NCI-H446 treated with DMSO at 0.1 percent for 48 hours (cell line): ENCODE data around the gene ATP1B1.
"Not testable (repeated sequence)": the region's sequence is repeated elsewhere in the genome, so short reads cannot be mapped to it uniquely, and the experiment has no call there.

Experiments
- DNase-seq: peaks from one replicate; lab custom pipeline; 2025; lab: John Stamatoyannopoulos, UW

The ATP1B1 gene

DNA sequence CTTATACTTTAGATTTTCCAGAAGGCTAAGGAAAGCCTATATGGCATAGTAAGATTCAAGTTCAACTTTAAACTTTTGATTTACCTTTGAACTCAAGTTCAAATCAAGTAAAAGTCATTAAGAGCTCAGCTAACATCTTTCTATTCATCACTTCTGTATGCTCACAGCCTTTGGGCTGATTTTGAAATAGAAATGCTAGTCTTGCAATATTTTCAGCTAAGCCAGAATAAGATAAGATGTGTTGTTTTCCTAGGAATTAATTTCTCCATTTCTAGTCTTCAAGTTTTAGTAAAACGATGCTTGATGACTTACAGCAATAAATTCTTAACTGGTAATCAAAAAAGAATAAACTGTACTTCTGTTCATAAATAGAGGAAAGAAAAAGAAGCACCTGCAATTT lies 35.6 kb downstream of the ATP1B1 start:
- no peak for DNase-seq

DNA sequence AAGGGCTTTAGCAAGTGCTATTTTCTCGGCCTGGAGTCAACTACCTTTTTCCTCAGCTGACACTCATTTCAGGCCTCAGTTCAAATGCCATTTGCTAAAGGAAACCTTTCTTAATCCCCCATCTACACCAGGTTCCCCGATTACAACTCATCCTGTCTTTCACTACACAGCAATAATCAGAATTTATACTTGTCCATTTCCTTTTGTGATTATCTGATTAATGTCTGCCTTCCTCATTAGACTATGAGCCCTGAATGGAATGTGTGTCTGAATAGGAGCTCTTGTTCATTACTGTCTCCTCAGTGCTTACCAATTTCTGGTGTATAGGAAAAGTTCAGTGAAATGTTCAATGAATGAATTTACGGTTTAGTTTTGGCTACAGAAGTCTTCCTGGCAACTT lies 36.9 kb downstream of the ATP1B1 start:
- no peak for DNase-seq

DNA sequence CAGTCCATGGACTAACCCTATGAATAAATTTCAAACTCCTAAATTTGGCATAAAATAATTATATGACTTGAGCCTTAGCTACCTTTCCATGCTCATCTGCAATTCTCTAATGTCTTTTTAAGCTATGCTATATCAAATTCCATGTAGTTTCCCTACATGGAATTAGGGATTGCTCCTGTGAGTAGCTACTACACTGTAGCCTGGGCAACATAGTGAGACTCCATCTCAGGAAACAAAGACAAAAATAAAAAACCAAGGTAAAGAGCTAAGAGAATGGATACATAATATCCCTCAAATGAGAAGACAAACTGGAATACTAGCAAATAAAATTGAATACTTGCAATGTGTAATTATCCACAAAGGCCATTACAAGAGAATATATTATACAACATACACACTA lies 37.5 kb downstream of the ATP1B1 start:
- DNase-seq: no peak

GRCh38 chr1:169144941-169145626 lies 38.6 kb downstream of the ATP1B1 start:
- no peak for DNase-seq

DNA sequence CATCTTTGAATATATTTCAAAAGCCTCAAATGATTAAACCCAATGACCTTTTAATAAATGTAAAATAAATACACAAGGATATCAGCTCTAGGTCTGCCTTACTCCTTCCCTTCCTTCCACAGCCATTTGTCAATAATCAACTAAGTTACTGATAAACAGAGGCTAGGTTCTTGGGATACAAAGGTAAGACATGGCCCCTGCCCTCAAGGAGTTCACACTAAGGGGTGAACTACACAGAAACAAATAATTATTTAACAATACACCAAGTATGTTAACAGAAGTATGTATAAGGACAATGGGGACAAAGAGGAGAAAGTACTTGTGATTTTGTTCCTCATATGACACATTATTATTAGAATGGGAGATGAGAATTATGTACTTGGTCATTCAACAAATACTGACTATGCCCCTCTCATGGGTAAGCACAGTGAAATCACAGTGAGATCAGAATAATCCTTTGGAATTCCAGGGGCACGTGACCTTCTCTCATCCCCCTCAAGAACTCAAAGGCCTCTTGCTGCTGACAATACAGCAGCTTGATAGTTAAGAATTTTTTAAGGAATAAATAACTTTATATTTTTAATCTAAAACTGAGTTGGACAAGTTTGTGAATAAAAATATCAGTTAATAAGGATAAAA lies 40.2 kb downstream of the ATP1B1 start:
- DNase-seq: no peak

DNA sequence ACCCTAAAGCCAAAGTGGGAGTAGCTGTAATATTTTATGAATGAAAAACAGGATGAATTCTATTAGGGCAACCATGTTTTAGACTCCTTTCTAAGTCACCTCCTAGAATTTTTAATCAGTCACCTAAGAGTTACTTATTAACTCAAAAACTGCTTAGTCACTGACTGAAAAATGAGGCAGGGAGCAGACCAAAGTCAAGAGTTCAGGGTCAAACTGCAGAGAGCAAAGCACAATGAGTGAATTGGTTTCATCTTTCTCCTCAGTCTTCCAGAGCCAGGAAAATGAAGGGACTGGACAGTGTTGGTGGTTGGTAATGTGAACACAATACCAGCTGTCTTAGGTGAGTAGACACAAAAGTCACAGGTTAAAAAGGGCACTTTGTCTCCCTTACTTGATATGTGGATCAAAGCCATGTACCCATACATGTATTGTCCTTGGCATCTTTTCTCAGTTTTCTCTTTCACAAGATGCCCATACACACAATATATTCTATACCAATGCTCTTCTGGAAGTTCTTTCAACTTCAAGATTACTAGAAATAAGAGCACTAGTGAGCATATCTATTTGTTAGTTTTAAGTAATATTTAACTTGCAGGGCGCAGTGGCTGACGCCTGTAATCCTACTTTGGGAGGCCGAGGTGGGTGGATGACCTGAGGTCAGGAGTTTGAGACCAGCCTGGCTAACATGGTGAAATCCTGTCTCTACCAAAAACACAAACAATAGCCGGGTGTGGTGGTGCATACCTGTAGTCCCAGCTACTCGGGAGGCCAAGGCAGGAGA lies 42.2 kb downstream of the ATP1B1 start:
- DNase-seq: no peak

GRCh38 chr1:169149555-169150286 lies 43.2 kb downstream of the ATP1B1 start:
- no peak for DNase-seq

GRCh38 chr1:169150641-169151337 lies 44.3 kb downstream of the ATP1B1 start:
- DNase-seq: no peak

DNA sequence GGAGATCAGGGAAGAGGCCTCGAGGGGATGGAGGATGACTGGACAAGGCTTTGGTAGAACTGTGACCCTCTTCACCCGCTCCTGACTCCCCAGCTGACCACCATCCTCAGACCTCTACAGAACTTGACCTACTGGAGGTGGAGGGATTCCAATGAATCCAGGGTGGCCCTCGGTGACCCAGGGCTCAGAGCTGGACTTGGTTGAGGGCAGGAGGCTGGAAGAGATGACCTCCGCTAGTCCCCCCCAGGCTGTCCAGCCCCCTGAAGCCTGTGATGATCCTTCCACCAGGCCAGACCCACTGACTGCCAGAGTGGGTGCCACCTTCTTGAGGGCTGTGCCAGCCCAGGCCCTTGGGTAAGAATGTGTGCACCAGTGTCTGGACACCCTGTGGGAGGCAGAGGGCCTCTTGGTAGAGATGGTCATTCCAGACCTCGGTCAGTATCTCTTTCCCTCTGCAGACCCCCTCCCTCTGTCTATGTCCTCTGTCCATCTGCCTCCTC lies 44.9 kb downstream of the ATP1B1 start:
- DNase-seq: no peak

- no peak for DNase-seq
These were observed 49.2 kb downstream of the ATP1B1 start for GRCh38 chr1:169155675-169156074.

- DNase-seq: no peak
These were observed 50.1 kb downstream of the ATP1B1 start for GRCh38 chr1:169156580-169156979.

DNA sequence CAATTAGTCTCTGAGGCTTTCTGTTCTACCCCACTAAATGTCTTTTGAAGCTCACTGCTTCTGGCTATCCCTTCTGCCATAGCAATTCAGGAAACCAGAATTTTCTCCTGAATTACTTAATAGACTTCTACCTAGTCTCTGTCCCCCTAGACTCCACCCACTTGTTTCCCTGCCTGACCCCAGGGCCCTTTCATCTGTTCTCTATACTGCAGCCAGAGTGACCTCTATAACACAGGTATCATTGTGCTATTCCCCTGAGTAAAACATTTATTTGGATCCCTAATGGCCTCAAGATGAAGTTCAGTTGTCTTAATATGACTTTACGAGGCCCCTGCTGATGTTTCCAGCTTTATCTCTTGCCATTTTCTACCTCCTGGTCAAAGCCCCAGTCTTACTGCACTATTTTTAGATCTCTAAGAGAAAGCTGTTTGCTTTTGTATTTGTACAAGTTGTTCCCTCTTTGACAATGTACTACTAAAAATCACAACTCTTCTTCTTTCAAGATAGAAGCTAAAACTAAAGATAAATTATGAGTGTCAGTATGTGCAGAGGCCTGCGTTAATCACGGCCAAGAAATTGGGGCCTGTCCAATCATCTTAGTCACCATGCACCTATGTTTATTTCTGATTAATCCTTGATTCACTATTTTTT lies 54.5 kb downstream of the ATP1B1 start:
- no peak for DNase-seq

- DNase-seq: no peak
These were observed 55.2 kb downstream of the ATP1B1 start for GRCh38 chr1:169161496-169162194.

DNA sequence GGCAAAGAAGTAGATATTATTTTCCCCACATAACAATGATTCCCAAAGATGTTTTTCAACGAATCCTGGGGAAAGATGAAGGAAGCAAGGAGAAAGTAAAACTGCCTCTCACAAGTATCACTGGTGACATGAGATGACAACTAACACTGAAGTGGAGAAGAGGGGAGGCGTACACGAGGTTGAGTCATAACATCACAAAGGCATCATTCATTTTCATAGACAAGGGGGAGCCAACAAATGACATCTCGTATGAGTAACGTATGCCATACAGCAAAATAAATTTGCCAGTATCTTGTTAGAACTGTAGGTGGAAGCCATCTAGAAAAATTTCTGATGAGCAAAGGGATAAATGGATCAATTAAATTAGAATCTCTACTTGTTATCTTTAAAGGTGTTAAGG lies 56.6 kb downstream of the ATP1B1 start:
- DNase-seq: peak; percentile 27

DNA sequence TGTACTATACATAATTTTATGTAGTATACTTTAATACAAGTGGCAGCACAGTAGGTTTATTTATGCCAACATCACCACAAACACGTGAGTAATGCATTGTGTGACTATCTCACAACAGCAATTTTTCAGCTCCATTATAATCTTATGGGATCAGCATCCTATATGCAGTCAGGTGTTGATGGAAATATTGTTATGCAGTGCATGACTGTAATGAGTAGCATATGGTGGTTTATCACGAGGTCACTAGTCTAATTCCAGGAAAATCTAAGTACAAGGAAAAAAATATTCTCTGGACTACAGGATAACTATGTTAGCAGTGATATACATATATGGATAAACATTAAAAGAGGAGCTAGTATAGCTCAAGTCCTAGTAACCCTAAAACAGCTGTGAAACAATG lies 69.0 kb downstream of the ATP1B1 start:
- DNase-seq: no peak

DNA sequence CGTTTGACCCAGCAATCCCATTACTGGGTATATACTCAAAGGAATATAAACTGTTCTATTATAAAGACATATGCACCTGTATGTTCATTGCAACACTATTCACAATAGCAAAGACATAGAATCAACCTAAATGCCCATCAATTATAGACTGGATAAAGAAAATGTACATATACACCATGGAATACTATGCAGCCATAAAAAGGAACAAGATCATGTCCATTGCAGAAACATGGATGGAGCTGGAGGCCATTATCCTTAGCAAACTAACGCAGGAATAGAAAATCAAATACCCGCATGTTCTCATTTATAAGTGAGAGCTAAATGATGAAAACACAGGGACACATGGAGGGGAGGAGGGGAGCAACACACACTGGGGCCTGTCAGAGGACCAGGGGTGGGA lies 72.9 kb downstream of the ATP1B1 start:
- not testable (repeated sequence) for DNase-seq

DNA sequence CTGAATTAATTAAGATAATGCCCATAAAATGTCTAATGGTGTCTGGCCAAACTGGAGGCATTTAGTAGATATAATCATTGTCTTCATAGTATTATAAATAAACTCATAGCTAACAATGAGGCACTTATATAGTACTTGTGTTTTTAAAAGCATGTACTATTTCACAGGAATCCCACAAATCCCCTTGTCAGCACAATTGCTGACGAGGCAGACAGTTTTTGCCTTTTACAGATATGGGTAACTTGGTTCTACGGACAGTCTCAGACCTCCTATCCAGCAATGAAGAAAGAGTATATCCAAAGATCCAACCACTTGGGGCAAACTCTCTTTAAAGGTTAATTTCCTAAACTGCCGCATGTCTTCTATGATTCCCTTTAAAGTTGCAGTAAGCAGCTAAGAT lies 73.7 kb downstream of the ATP1B1 start:
- DNase-seq: no peak
